Trophoblast cell (in vitro differentiated cells and primary cell): ENCODE measurements around the gene TNF.

Experiments used
- DNase-seq, 2 donors: peaks; one replicate each; pipeline ENCODE4 v3.0.0-alpha.2; 2016
- H2AFZ ChIP-seq: 2 replicates; pipeline ENCODE4 v1.6.1; 2013; ENCODE audit warnings: low read length, moderate library complexity, mild to moderate bottlenecking; ENCODE audit not compliant: insufficient read depth, poor library complexity
- H2AK5ac ChIP-seq: 2 replicates; pipeline ENCODE4 v1.6.1; 2013; ENCODE audit warnings: mild to moderate bottlenecking, low read length
- H2BK120ac ChIP-seq: 2 replicates; pipeline ENCODE4 v1.6.1; 2013; ENCODE audit warnings: low read length, mild to moderate bottlenecking, moderate library complexity; ENCODE audit not compliant: insufficient read depth, poor library complexity
- H2BK12ac ChIP-seq: 2 replicates; pipeline ENCODE4 v1.6.1; 2013; ENCODE audit warnings: mild to moderate bottlenecking, low read length, moderate library complexity
- H2BK5ac ChIP-seq: 2 replicates; pipeline ENCODE4 v1.6.1; 2013; ENCODE audit warnings: low read length, low read depth, moderate library complexity, mild to moderate bottlenecking; ENCODE audit not compliant: poor library complexity
- H3K14ac ChIP-seq: 2 replicates; pipeline ENCODE4 v1.6.1; 2013; ENCODE audit warnings: mild to moderate bottlenecking, low read length
- H3K18ac ChIP-seq: 2 replicates; pipeline ENCODE4 v1.6.1; 2013; ENCODE audit warnings: mild to moderate bottlenecking, low read length
- H3K23ac ChIP-seq: 2 replicates; pipeline ENCODE4 v1.6.1; 2013; ENCODE audit warnings: low read length
- H3K27ac ChIP-seq: 2 replicates; pipeline ENCODE4 v1.5.1; 2013; ENCODE audit warnings: low read depth, mild to moderate bottlenecking, inconsistent platforms, low read length, moderate library complexity
- H3K27me3 ChIP-seq: 2 replicates; pipeline ENCODE4 v1.6.1; 2013; ENCODE audit warnings: inconsistent platforms, mild to moderate bottlenecking, low read length, moderate library complexity; ENCODE audit not compliant: insufficient read depth
- H3K36me3 ChIP-seq, 2 experiments: 1 replicate in 1 of 2; 2 replicates in 1 of 2; pipeline ENCODE4 v1.6.1; 2013; ENCODE audit warnings: low read length in 2 of 2, mild to moderate bottlenecking in 2 of 2, moderate library complexity in 1 of 2; ENCODE audit not compliant: insufficient read depth in 2 of 2, control insufficient read depth in 1 of 2
- H3K4ac ChIP-seq: 2 replicates; pipeline ENCODE4 v1.6.1; 2013; ENCODE audit warnings: low read depth, mild to moderate bottlenecking, low read length, moderate library complexity
- H3K4me1 ChIP-seq, 2 experiments: 1 replicate in 1 of 2; 2 replicates in 1 of 2; pipeline ENCODE4 v1.6.1; 2013; ENCODE audit warnings: low read length in 2 of 2, mild to moderate bottlenecking in 2 of 2, moderate library complexity in 1 of 2; ENCODE audit not compliant: insufficient read depth in 2 of 2, control insufficient read depth in 1 of 2
- H3K4me2 ChIP-seq: 2 replicates; pipeline ENCODE4 v1.6.1; 2013; ENCODE audit warnings: inconsistent platforms, mild to moderate bottlenecking, low read length, moderate library complexity
- H3K4me3 ChIP-seq: 2 replicates; pipeline ENCODE4 v1.5.1; 2013; ENCODE audit warnings: mild to moderate bottlenecking, low read depth, low read length, inconsistent platforms
- H3K79me1 ChIP-seq: one replicate; pipeline ENCODE4 v1.6.1; 2013; ENCODE audit warnings: low read length
- H3K79me2 ChIP-seq: 2 replicates; pipeline ENCODE4 v1.6.1; 2013; ENCODE audit warnings: low read length, mild to moderate bottlenecking; ENCODE audit not compliant: control insufficient read depth, insufficient read depth, poor library complexity
- H3K9ac ChIP-seq: 2 replicates; pipeline ENCODE4 v1.6.1; 2013; ENCODE audit warnings: mild to moderate bottlenecking, low read length
- H3K9me3 ChIP-seq: 2 replicates; pipeline ENCODE4 v1.6.1; 2013; ENCODE audit warnings: low read depth, mild to moderate bottlenecking, control low read depth, inconsistent platforms, low read length; ENCODE audit not compliant: insufficient read depth
- H4K12ac ChIP-seq: 2 replicates; pipeline ENCODE4 v1.6.1; 2013; ENCODE audit warnings: low read depth, mild to moderate bottlenecking, low read length, moderate library complexity
- H4K8ac ChIP-seq: 2 replicates; pipeline ENCODE4 v1.6.1; 2013; ENCODE audit warnings: low read depth, mild to moderate bottlenecking, low read length, moderate library complexity
- H4K91ac ChIP-seq: one replicate; pipeline ENCODE4 v1.6.1; 2013; ENCODE audit warnings: low read depth, mild to moderate bottlenecking, low read length, moderate library complexity
- whole genome bisulfite sequencing: extraction: QIAGEN DNeasy Blood & Tissue Kit; methylation state at CpG from one replicate; pipeline ENCODE4 v1.1.7; 2013; ENCODE audit warnings: missing lambda C conversion rate; ENCODE audit not compliant: insufficient read length, insufficient coverage; ENCODE audit errors: extremely low coverage; 5-methylcytosine and 5-hydroxymethylcytosine counted together

The TNF gene

DNA sequence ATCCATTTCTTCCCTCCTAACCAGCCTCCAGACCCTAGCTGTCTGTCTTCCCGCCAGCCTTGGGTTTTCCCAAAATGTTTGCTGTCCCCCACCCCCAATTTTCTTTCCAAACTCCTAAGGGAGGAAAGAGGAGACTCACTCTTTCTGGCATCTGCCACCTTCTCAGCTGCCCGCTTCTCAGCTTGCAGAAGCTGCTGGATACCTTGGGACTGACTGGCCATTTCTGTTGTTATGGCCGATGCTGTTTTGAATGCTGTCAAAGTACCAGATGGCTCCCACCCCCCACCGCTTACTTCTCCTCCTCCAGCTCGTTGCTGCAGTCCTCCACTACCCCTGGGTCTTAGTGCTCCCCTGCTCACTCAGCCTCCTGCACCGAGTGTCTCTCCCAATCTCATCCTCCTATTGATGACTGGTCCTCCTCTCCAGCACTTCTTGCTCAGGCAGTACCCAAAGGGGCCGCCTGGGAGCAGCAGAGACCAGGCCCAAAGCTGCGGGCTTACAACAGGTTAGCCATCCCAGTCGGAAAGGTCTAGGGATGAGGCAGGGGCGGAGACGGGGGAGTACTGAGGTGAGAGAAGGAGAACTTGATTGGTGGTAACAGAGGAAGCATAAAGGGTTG, 28.9 kb upstream of the TNF start, which contains the start of gene ATP6V1G2:
ATP6V1G2 (minus strand) TSS at position 270 of the 619 bp plus-strand sequence; CDS start at position 221, 49 bp downstream.
- no peak within 1 kb of the TSS for H3K23ac ChIP-seq
- H4K8ac ChIP-seq, result peak within 1 kb of the TSS; percentile 82
- H3K4me2 ChIP-seq, result peak within 1 kb of the TSS; percentile 75
- H3K27ac ChIP-seq, result peak within 1 kb of the TSS; percentile 39
- no peak within 1 kb of the TSS for H4K12ac ChIP-seq
- peaks cover 4 to 5% of the 10 kb centered on the region in 2 experiments for H3K4me1 ChIP-seq
- H3K79me1 ChIP-seq, result peaks cover 8% of the 10 kb centered on the region
- H2AFZ ChIP-seq, result peak within 1 kb of the TSS; percentile 40
- no peaks in the 10 kb centered on the region for H3K27me3 ChIP-seq
- H3K9ac ChIP-seq, result peak within 1 kb of the TSS; percentile 23
- H3K79me2 ChIP-seq, result peaks cover 3% of the 10 kb centered on the region
- H3K4me3 ChIP-seq, result no peak within 1 kb of the TSS
- no peak within 1 kb of the TSS for H2BK120ac ChIP-seq
- no peak within 1 kb of the TSS for H3K4ac ChIP-seq
- H3K9me3 ChIP-seq, result no peaks in the 10 kb centered on the region
- no peak within 1 kb of the TSS for H2BK5ac ChIP-seq
- H3K36me3 ChIP-seq, result peaks cover 4 to 7% of the 10 kb centered on the region in 2 experiments
- no peak within 1 kb of the TSS for H2BK12ac ChIP-seq
- H3K14ac ChIP-seq, result no peak within 1 kb of the TSS
- no peak within 1 kb of the TSS for H4K91ac ChIP-seq
- WGBS, result no CpG with 5 or more reads among the region's 11 CpGs
- no peak within 1 kb of the TSS for H3K18ac ChIP-seq
- DNase-seq, result peak; percentile 96 to 97
- H2AK5ac ChIP-seq, result no peak within 1 kb of the TSS

DNA sequence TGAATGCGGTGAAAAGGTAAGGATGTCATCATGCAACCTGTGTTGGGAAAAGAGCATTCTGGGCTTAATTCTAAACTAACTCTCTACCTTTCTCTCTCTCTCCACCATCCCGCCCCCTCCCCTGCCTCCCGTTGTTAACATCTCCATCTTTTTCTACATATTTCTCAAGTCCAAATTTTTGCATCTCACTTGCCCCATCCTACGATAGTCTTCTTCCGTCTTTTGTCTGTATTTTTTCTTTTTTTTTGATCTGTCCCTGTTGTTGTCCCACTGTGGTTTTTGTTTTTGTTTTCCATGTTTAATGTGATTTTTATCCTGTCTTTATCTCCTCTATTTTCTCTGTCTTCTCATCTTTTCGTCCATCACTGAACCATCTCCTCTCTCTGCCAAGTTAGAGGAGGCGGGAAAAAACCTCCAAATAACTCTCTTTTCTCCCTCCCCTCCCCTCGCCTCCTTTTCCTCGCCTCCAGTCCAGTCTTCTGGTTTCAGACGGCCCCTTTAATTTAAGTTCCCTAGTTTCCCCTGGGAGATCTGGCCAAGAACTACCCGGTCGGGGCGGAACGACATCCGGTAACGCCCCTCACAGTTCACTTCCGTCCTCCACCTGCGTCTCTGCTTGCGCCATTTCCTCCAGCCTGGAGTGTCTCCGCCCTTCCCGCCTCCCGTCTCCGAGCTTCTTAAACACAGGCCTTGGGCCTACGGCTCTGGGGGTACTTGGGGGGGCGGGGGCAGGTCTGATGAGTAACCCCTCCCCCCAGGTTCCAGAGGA, 28.2 kb upstream of the TNF start, which contains the start of gene NFKBIL1:
NFKBIL1 (plus strand) TSS at position 651 of the 769 bp plus-strand sequence; CDS start at position 738, 87 bp downstream.
- peak within 1 kb of the TSS; percentile 38 for H3K4me3 ChIP-seq
- H4K8ac ChIP-seq, result peak within 1 kb of the TSS; percentile 82
- peaks cover 4% of the 10 kb centered on the region for H3K79me1 ChIP-seq
- DNase-seq, result peak; percentile 89 to 92
- H2BK120ac ChIP-seq, result no peak within 1 kb of the TSS
- WGBS, result no CpG with 5 or more reads among the region's 25 CpGs
- peak within 1 kb of the TSS; percentile 75 for H3K4me2 ChIP-seq
- H3K9me3 ChIP-seq, result no peaks in the 10 kb centered on the region
- H3K79me2 ChIP-seq, result no peaks in the 10 kb centered on the region
- no peak within 1 kb of the TSS for H2BK5ac ChIP-seq
- peak within 1 kb of the TSS; percentile 23 for H3K14ac ChIP-seq
- peak within 1 kb of the TSS; percentile 52 for H4K91ac ChIP-seq
- H2AFZ ChIP-seq, result peak within 1 kb of the TSS; percentile 40
- no peak within 1 kb of the TSS for H3K23ac ChIP-seq
- peaks cover 4 to 7% of the 10 kb centered on the region in 2 experiments for H3K36me3 ChIP-seq
- no peak within 1 kb of the TSS for H3K9ac ChIP-seq
- no peaks in the 10 kb centered on the region for H3K27me3 ChIP-seq
- peak within 1 kb of the TSS; percentile 1 for H2BK12ac ChIP-seq
- peak within 1 kb of the TSS; percentile 37 for H3K4ac ChIP-seq
- H3K27ac ChIP-seq, result peak within 1 kb of the TSS; percentile 39
- peak within 1 kb of the TSS; percentile 0 for H3K18ac ChIP-seq
- peak within 1 kb of the TSS; percentile 5 for H4K12ac ChIP-seq
- H2AK5ac ChIP-seq, result peak within 1 kb of the TSS; percentile 48
- H3K4me1 ChIP-seq, result peaks cover 4 to 5% of the 10 kb centered on the region in 2 experiments

DNA sequence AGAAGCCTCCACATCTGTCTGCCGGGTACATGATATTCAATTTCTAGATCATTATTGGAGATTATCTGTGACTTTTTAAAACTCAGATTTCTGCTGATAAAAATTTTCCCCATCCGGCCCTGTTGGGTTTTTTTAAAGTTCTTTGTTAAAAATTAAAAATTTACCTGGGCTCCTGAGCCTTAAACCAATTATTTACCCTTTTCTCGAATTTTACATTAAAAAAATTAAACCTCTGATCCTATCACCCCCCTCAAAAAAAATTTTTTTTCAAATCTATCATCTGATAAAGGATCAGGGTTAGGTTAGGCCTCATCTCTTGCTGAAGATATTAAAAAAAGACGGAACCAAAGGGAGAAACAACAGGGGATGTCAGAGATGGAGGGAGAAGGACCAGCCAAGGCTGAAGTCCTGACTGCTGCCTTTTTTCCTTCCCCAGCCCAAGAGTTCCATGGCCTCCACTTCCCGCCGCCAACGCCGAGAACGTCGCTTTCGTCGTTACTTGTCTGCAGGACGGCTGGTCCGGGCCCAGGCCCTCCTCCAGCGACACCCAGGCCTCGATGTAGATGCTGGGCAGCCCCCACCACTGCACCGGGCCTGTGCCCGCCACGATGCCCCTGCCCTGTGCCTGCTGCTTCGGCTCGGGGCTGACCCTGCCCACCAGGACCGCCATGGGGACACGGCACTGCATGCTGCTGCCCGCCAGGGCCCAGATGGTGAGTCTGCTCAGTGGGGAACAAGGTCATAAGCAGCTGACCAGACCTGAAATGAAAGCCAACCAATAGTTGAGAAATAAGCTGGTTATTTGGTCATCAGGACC, 27.4 kb upstream of the TNF start:
- Histone ChIP-seq H2AK5ac (peak overlapping the region; percentile 48), H3K18ac (peak overlapping the region; percentile 0), H3K4ac (peak overlapping the region; percentile 37), H3K4me2 (peak overlapping the region; percentile 75), H3K23ac (no peak overlapping the region), H3K27ac (no peak overlapping the region), H4K91ac (peak overlapping the region; percentile 52), H3K14ac (peak overlapping the region; percentile 23), H2BK12ac (peak overlapping the region; percentile 1), H2BK120ac (no peak overlapping the region), H4K8ac (peak overlapping the region; percentile 82), H3K4me1 (peaks cover 4 to 5% of the 10 kb centered on the region in 2 experiments), H4K12ac (peak overlapping the region; percentile 5), H2BK5ac (no peak overlapping the region), H3K27me3 (no peaks in the 10 kb centered on the region), H3K79me1 (peaks cover 2% of the 10 kb centered on the region), H3K9ac (no peak overlapping the region), H2AFZ (peak overlapping the region; percentile 2), H3K4me3 (peak overlapping the region; percentile 38), H3K79me2 (no peaks in the 10 kb centered on the region), H3K36me3 (peaks cover 4 to 7% of the 10 kb centered on the region in 2 experiments), H3K9me3 (no peaks in the 10 kb centered on the region)
- no peak for DNase-seq
- WGBS, result 100% methylated on average over 1 of the region's 24 CpGs

- no peak overlapping the region for H2BK5ac ChIP-seq
- H2AK5ac ChIP-seq, result no peak overlapping the region
- no peak for DNase-seq
- H2BK120ac ChIP-seq, result no peak overlapping the region
- H3K4ac ChIP-seq, result no peak overlapping the region
- H3K79me1 ChIP-seq, result peaks cover 2% of the 10 kb centered on the region
- no peak overlapping the region for H4K8ac ChIP-seq
- no peak overlapping the region for H4K91ac ChIP-seq
- no peaks in the 10 kb centered on the region for H3K9me3 ChIP-seq
- no peak overlapping the region for H3K9ac ChIP-seq
- no peak overlapping the region for H3K14ac ChIP-seq
- WGBS, result no CpG with 5 or more reads among the region's 2 CpGs
- no peak overlapping the region for H2BK12ac ChIP-seq
- H3K36me3 ChIP-seq, result peaks cover 5 to 7% of the 10 kb centered on the region in 2 experiments
- no peak overlapping the region for H2AFZ ChIP-seq
- H3K18ac ChIP-seq, result no peak overlapping the region
- no peaks in the 10 kb centered on the region for H3K27me3 ChIP-seq
- H4K12ac ChIP-seq, result no peak overlapping the region
- no peaks in the 10 kb centered on the region for H3K79me2 ChIP-seq
- peak overlapping the region; percentile 8 for H3K4me2 ChIP-seq
- H3K23ac ChIP-seq, result no peak overlapping the region
- H3K4me1 ChIP-seq, result peaks cover 4 to 5% of the 10 kb centered on the region in 2 experiments
- H3K4me3 ChIP-seq, result no peak overlapping the region
- no peak overlapping the region for H3K27ac ChIP-seq
Measured at GRCh38 chr6:31548544-31548873, 26.9 kb upstream of the TNF start.
